Osteocyte (in vitro differentiated cells): ENCODE measurements around the gene PNPLA4. TPM values are rescaled to one million over a fixed set of nuclear protein-coding genes. Genes with fewer than 3 reads are reported as not detected.

Source experiments
- DNase-seq: peaks from one replicate; pipeline ENCODE4 v3.0.0; 2021; ENCODE audit warnings: mixed read lengths; ENCODE audit not compliant: unreplicated experiment; ENCODE audit errors: extremely low spot score
- H3K27ac Mint-ChIP-seq: one replicate; pipeline ENCODE4 v1.8.0; 2021; ENCODE audit warnings: mild to moderate bottlenecking, mixed read lengths; ENCODE audit not compliant: unreplicated experiment
- H3K27me3 Mint-ChIP-seq: one replicate; pipeline ENCODE4 v1.8.0; 2021; ENCODE audit warnings: mixed read lengths; ENCODE audit not compliant: unreplicated experiment
- H3K36me3 Mint-ChIP-seq: one replicate; pipeline ENCODE4 v1.8.0; 2021; ENCODE audit warnings: mixed read lengths; ENCODE audit not compliant: unreplicated experiment
- H3K4me1 Mint-ChIP-seq: one replicate; pipeline ENCODE4 v1.8.0; 2021; ENCODE audit warnings: mixed read lengths; ENCODE audit not compliant: unreplicated experiment
- H3K4me3 Mint-ChIP-seq: one replicate; pipeline ENCODE4 v1.8.0; 2021; ENCODE audit warnings: mild to moderate bottlenecking, moderate library complexity, mixed read lengths; ENCODE audit not compliant: unreplicated experiment
- H3K9me3 Mint-ChIP-seq: one replicate; pipeline ENCODE4 v1.8.0; 2021; ENCODE audit warnings: mixed read lengths; ENCODE audit not compliant: unreplicated experiment
- long read RNA-seq: library from polyadenylated mRNA; unstranded; transcript quantifications from one replicate; pipeline ENCODE4 v2.0.0, GENCODE V29; 2021
- total RNA-seq: library from RNA; stranded (reverse); gene quantifications from 2 replicates; pipeline ENCODE4 v1.2.1, GENCODE V29; 2021
- TF ChIP-seq, protein P1 (sequence below): fragments of 200-600 bp; sonication (generic); IDR thresholded peaks from 2 replicates; pipeline ENCODE4 v1.5.0; 2021; ENCODE audit warnings: antibody characterized with exemption, mild to moderate bottlenecking, moderate library complexity

PNPLA4 gene, protein sequence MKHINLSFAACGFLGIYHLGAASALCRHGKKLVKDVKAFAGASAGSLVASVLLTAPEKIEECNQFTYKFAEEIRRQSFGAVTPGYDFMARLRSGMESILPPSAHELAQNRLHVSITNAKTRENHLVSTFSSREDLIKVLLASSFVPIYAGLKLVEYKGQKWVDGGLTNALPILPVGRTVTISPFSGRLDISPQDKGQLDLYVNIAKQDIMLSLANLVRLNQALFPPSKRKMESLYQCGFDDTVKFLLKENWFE
- total RNA-seq = 14.4 and 15.6 TPM in 2 replicates
- long read RNA-seq, transcript PNPLA4-201 (7 exons, 3,372 nt) = major isoform, 32 of 38 reads
- long read RNA-seq, partial matches to known transcripts = 1 of 38 reads
- long read RNA-seq, other reads (novel, unspliced or antisense) = 5 of 38 reads

DNA sequence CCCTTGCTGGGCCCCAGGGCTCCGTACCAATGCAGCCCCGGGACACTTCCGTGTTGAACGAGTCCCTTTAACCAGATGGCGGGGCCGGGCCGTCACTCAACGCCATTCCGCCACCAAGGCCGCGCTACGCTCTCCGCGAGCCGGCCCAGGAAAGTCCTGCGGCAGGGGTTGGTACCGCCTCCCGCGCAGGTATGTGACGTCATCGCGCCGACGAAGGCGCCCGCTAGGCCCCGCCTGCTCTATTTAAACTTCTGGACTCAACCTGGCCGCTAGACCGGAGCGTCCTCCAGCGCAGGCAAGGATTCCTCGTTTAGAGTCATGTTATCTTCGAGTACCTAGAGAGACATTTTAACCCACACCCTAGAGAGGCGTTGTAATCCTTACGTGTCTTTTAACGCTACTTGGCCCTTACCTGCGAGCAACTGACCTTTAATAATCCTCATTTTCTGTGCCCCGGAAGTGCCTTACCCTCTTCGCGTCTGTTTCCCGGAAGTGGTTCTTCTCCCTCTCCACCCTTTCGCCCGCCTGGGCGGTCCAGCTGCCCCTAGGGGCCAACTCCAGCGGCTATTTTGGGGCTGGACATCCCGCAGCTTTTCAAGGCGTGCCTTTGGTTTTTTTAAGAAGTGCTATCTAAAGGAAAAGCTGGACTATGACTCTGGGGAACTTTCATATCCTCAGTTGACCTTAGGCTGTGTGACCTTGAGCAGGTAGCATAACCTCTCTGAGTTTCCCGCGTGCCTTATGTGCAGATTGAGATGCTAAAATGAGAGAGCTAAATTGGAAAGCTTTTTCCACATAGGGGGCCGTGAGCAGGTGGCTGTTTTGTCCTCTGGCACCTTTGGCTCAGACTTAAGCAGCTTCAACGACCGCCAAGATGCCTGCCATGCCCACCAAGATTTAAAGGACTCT lies at the start of gene PNPLA4:
PNPLA4 (minus strand) TSS at position 155 of the 909 bp plus-strand sequence. CDS start 1,294 bp downstream, outside the sequence.
- H3K27me3 Mint-ChIP-seq = no peaks in the 10 kb centered on the region
- H3K27ac Mint-ChIP-seq = peak within 1 kb of the TSS; percentile 97
- no peaks in the 10 kb centered on the region for H3K36me3 Mint-ChIP-seq
- peak; percentile 92 for DNase-seq
- peak within 1 kb of the TSS; percentile 88 for H3K4me3 Mint-ChIP-seq
- peaks cover 13% of the 10 kb centered on the region for H3K4me1 Mint-ChIP-seq
- H3K9me3 Mint-ChIP-seq = no peaks in the 10 kb centered on the region
- TF ChIP-seq, protein P1, sequence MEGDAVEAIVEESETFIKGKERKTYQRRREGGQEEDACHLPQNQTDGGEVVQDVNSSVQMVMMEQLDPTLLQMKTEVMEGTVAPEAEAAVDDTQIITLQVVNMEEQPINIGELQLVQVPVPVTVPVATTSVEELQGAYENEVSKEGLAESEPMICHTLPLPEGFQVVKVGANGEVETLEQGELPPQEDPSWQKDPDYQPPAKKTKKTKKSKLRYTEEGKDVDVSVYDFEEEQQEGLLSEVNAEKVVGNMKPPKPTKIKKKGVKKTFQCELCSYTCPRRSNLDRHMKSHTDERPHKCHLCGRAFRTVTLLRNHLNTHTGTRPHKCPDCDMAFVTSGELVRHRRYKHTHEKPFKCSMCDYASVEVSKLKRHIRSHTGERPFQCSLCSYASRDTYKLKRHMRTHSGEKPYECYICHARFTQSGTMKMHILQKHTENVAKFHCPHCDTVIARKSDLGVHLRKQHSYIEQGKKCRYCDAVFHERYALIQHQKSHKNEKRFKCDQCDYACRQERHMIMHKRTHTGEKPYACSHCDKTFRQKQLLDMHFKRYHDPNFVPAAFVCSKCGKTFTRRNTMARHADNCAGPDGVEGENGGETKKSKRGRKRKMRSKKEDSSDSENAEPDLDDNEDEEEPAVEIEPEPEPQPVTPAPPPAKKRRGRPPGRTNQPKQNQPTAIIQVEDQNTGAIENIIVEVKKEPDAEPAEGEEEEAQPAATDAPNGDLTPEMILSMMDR = no peak

DNA sequence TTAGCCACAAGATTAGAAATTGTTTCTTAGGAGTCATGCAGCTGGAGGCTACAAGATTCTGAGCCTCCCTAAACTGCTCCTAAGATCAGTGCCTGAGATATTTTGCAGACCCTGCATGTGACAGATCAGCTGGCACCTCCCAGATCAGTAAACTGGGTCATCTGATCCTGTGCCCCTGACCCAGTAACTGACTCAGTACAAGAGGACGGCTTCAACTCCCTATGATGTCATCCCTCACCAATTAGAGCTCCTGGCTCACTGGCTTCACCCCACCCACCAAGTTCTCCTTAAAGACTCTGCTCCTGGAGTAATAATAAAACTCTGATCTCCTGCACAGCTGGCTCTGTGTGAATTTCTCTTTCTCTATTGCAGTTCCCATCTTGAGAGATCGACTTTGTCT lies 45.4 kb upstream of the PNPLA4 start:
- Mint-ChIP-seq H3K36me3 (no peaks in the 10 kb centered on the region), H3K27me3 (no peaks in the 10 kb centered on the region), H3K4me1 (no peaks in the 10 kb centered on the region), H3K4me3 (no peak overlapping the region), H3K9me3 (peaks cover 7% of the 10 kb centered on the region), H3K27ac (no peak overlapping the region)
- DNase-seq = no peak
- TF ChIP-seq, protein P1 = no peak

DNA sequence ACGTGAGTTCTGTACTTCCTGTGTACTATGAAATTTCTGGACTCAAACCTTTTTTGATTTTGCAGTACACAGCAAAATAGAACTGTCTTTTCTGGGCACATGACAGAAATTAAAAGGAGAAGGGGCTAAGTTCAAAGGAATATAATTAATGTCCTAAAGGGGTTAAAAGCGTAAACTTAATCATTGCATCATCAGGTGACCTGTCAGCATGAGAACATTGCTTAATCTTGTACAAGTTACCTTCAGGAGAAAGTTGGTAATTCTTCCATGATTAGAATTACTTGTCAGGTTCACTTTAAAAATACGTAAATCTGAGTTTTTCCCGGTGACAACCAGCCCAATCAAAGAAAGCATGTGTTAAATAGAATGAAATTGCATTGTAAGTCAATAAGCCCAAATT lies 43.2 kb upstream of the PNPLA4 start:
- no peaks in the 10 kb centered on the region for H3K4me1 Mint-ChIP-seq
- peaks cover 7% of the 10 kb centered on the region for H3K9me3 Mint-ChIP-seq
- no peak overlapping the region for H3K4me3 Mint-ChIP-seq
- no peaks in the 10 kb centered on the region for H3K27me3 Mint-ChIP-seq
- TF ChIP-seq, protein P1 = no peak
- no peak for DNase-seq
- no peak overlapping the region for H3K27ac Mint-ChIP-seq
- H3K36me3 Mint-ChIP-seq = no peaks in the 10 kb centered on the region

DNA sequence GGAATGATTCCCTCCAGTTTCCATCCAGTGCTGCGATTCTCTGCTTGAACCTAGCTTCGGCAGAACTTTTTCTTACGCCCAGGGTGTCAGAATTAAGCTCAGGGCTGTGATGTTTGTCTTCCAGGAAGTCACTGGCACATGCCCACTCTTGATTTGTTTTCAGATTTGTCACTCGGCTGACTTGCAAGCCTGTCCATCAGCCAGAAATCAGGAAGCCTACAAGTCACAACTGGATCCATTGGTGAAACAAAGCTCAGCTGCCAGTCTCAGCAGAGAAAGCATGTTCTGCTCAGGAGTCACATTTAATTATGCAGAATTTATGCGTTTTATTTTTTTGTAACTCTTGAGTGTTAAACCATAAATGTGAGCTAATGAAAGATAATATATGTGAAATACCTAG lies 38.2 kb upstream of the PNPLA4 start:
- Mint-ChIP-seq H3K27ac (no peak overlapping the region), H3K27me3 (no peaks in the 10 kb centered on the region), H3K4me1 (no peaks in the 10 kb centered on the region), H3K4me3 (no peak overlapping the region), H3K36me3 (no peaks in the 10 kb centered on the region), H3K9me3 (peaks cover 7% of the 10 kb centered on the region)
- TF ChIP-seq, protein P1 = no peak
- DNase-seq = no peak

DNA sequence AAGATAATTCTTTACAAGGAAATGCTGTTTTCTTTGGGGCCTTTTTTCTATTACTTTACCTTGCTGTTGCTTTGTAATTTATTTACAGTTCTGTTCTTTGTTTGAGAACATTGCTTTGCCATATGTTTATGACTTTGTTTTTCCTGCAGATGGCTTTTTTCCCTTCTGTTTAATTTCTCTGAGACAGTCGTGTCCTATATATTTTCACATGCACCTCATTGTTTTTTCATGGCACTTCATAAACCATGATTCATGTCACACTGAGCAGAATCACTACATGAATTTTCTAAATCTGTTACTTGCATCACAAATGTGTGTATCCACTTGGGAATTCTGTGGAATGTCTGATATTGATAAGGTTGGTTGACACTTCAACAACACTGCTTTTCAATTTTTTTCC lies 33.0 kb upstream of the PNPLA4 start:
- H3K36me3 Mint-ChIP-seq = no peaks in the 10 kb centered on the region
- no peak for DNase-seq
- no peaks in the 10 kb centered on the region for H3K4me1 Mint-ChIP-seq
- TF ChIP-seq, protein P1 = no peak
- H3K27ac Mint-ChIP-seq = no peak overlapping the region
- no peaks in the 10 kb centered on the region for H3K27me3 Mint-ChIP-seq
- peaks cover 8% of the 10 kb centered on the region for H3K9me3 Mint-ChIP-seq
- no peak overlapping the region for H3K4me3 Mint-ChIP-seq
